Liver (tissue), 3 donors: ENCODE data around the gene CPNE5.

Experiments used
- GABPA ChIP-seq, 2 donors: IDR thresholded peaks in 1 of 2; conservative IDR thresholded peaks in 1 of 2; 2 replicates each; pipeline ENCODE4 v1.6.1; 2016; ENCODE audit warnings: antibody characterized with exemption in 2 of 2, mild to moderate bottlenecking in 1 of 2, moderate library complexity in 1 of 2
- MAX ChIP-seq: IDR thresholded peaks from 2 replicates; pipeline ENCODE4 v1.6.1; 2016; ENCODE audit warnings: antibody characterized with exemption
- RAD21 ChIP-seq, 2 donors: IDR thresholded peaks; 2 replicates each; pipeline ENCODE4 v1.6.1; 2016; ENCODE audit warnings: antibody characterized with exemption in 2 of 2, mild to moderate bottlenecking in 2 of 2
- SP1 ChIP-seq: IDR thresholded peaks from 2 replicates; pipeline ENCODE4 v1.6.1; 2018; ENCODE audit warnings: antibody characterized with exemption, mild to moderate bottlenecking
- ZBTB33 ChIP-seq: IDR thresholded peaks from 2 replicates; pipeline ENCODE4 v1.6.1; 2016; ENCODE audit warnings: antibody characterized with exemption
- TF ChIP-seq, protein P1 (sequence below): fragments of 150-350 bp; IDR thresholded peaks from 2 replicates; pipeline ENCODE4 v1.5.1; 2017; ENCODE audit warnings: improper control_type of control experiment, low read depth, low read length; ENCODE audit not compliant: missing input control
- TF ChIP-seq, protein P2 (sequence below): IDR thresholded peaks from 2 replicates; pipeline ENCODE4 v1.6.1; 2016; ENCODE audit warnings: antibody characterized with exemption
- TF ChIP-seq, protein P3 (sequence below): IDR thresholded peaks from 2 replicates; pipeline ENCODE4 v1.6.1; 2016; ENCODE audit warnings: antibody characterized with exemption, mild to moderate bottlenecking
- donor health status: healthy.
- donor health status: healthy.

- TF ChIP-seq, protein P1, sequence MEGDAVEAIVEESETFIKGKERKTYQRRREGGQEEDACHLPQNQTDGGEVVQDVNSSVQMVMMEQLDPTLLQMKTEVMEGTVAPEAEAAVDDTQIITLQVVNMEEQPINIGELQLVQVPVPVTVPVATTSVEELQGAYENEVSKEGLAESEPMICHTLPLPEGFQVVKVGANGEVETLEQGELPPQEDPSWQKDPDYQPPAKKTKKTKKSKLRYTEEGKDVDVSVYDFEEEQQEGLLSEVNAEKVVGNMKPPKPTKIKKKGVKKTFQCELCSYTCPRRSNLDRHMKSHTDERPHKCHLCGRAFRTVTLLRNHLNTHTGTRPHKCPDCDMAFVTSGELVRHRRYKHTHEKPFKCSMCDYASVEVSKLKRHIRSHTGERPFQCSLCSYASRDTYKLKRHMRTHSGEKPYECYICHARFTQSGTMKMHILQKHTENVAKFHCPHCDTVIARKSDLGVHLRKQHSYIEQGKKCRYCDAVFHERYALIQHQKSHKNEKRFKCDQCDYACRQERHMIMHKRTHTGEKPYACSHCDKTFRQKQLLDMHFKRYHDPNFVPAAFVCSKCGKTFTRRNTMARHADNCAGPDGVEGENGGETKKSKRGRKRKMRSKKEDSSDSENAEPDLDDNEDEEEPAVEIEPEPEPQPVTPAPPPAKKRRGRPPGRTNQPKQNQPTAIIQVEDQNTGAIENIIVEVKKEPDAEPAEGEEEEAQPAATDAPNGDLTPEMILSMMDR = no peak
- TF ChIP-seq, protein P2, sequence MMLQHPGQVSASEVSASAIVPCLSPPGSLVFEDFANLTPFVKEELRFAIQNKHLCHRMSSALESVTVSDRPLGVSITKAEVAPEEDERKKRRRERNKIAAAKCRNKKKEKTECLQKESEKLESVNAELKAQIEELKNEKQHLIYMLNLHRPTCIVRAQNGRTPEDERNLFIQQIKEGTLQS = no peak
- TF ChIP-seq MAX = no peak
- no peak for TF ChIP-seq GABPA (IDR thresholded peaks at IDR 0.05 in 1 of 2, conservative IDR thresholded peaks at IDR 0.05 in 1 of 2)
- no peak for TF ChIP-seq SP1
- no peak for TF ChIP-seq ZBTB33
- TF ChIP-seq, protein P3, sequence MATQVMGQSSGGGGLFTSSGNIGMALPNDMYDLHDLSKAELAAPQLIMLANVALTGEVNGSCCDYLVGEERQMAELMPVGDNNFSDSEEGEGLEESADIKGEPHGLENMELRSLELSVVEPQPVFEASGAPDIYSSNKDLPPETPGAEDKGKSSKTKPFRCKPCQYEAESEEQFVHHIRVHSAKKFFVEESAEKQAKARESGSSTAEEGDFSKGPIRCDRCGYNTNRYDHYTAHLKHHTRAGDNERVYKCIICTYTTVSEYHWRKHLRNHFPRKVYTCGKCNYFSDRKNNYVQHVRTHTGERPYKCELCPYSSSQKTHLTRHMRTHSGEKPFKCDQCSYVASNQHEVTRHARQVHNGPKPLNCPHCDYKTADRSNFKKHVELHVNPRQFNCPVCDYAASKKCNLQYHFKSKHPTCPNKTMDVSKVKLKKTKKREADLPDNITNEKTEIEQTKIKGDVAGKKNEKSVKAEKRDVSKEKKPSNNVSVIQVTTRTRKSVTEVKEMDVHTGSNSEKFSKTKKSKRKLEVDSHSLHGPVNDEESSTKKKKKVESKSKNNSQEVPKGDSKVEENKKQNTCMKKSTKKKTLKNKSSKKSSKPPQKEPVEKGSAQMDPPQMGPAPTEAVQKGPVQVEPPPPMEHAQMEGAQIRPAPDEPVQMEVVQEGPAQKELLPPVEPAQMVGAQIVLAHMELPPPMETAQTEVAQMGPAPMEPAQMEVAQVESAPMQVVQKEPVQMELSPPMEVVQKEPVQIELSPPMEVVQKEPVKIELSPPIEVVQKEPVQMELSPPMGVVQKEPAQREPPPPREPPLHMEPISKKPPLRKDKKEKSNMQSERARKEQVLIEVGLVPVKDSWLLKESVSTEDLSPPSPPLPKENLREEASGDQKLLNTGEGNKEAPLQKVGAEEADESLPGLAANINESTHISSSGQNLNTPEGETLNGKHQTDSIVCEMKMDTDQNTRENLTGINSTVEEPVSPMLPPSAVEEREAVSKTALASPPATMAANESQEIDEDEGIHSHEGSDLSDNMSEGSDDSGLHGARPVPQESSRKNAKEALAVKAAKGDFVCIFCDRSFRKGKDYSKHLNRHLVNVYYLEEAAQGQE = no peak
- no peak for TF ChIP-seq RAD21 (IDR thresholded peaks at IDR 0.05)
These were observed 48.9 kb upstream of the CPNE5 start for GRCh38 chr6:36888115-36888643.
